Activated CD4-positive, alpha-beta memory T cell treated with anti-CD3 and anti-CD28 coated beads for 36 hours (primary cell): Measurements from ENCODE around the gene GLP2R. TPM values are rescaled to one million over a fixed set of nuclear protein-coding genes. Genes with fewer than 3 reads are reported as not detected.

Source experiments
- CTCF ChIA-PET: fragments of 350-600 bp; sonication (Branson Sonifier 250); formaldehyde crosslinking; loops from one replicate; lab custom pipeline; 2021; ENCODE audit warnings: antibody characterized with exemption, inconsistent platforms; lab: Charles Lee
- POLR2A ChIA-PET: fragments of 350-600 bp; sonication (Branson Sonifier 250); formaldehyde crosslinking; loops from one replicate; lab custom pipeline; 2021; ENCODE audit warnings: antibody characterized with exemption; lab: Charles Lee
- DNase-seq: peaks from one replicate; pipeline ENCODE4 v3.0.0-alpha.2; 2020
- H3K27ac Mint-ChIP-seq: one replicate; pipeline ENCODE4 v1.8.0; 2021; ENCODE audit warnings: mixed read lengths
- H3K27me3 Mint-ChIP-seq: one replicate; pipeline ENCODE4 v1.8.0; 2021; ENCODE audit warnings: mixed read lengths
- H3K36me3 Mint-ChIP-seq: one replicate; pipeline ENCODE4 v1.8.0; 2021; ENCODE audit warnings: mixed read lengths
- H3K4me1 Mint-ChIP-seq: one replicate; pipeline ENCODE4 v1.8.0; 2021; ENCODE audit warnings: low read depth, mixed read lengths
- H3K4me3 Mint-ChIP-seq: one replicate; pipeline ENCODE4 v1.8.0; 2021; ENCODE audit warnings: mild to moderate bottlenecking, mixed read lengths
- H3K9me3 Mint-ChIP-seq: one replicate; pipeline ENCODE4 v1.8.0; 2021; ENCODE audit warnings: mixed read lengths
- intact Hi-C: fragments of 100-400 bp; cut with micrococcal nuclease; formaldehyde crosslinking; loops from one replicate; pipeline ENCODE4 v1.15.1; 2023
- total RNA-seq, 2 experiments: library from RNA; stranded (reverse); gene quantifications; one replicate each; pipeline ENCODE4 v1.2.3, GENCODE V29; 2021

Gene GLP2R
- total RNA-seq, 2 experiments from 2014 or later = not detected

- H3K4me1 Mint-ChIP-seq = no peaks in the 10 kb centered on the region
- H3K4me3 Mint-ChIP-seq = no peak overlapping the region
- no peaks in the 10 kb centered on the region for H3K36me3 Mint-ChIP-seq
- peaks cover 10% of the 10 kb centered on the region for H3K27me3 Mint-ChIP-seq
- POLR2A ChIA-PET = no interaction called here
- H3K9me3 Mint-ChIP-seq = peaks cover under 1% of the 10 kb centered on the region
- H3K27ac Mint-ChIP-seq = no peak overlapping the region
- CTCF ChIA-PET = no interaction called here
- no peak for DNase-seq
- intact Hi-C loops = no loop called here
These were observed 27.0 kb upstream of the GLP2R start for GRCh38 chr17:9798724-9799123.

- intact Hi-C loops = no loop called here
- Mint-ChIP-seq H3K27ac (no peak overlapping the region), H3K27me3 (peaks cover 15% of the 10 kb centered on the region), H3K4me3 (no peak overlapping the region), H3K4me1 (no peaks in the 10 kb centered on the region), H3K36me3 (no peaks in the 10 kb centered on the region), H3K9me3 (peaks cover 3% of the 10 kb centered on the region)
- no peak for DNase-seq
- CTCF ChIA-PET = interaction anchor here (0.6 kb wide), 1 partner anchor 32 kb away, joined by 3 read pairs; no protein-coding TSS in a partner anchor
- POLR2A ChIA-PET = no interaction called here
These were observed 24.2 kb upstream of the GLP2R start for GRCh38 chr17:9801505-9801904.

GRCh38 chr17:9802294-9802693 lies 23.4 kb upstream of the GLP2R start:
- Mint-ChIP-seq H3K36me3 (no peaks in the 10 kb centered on the region), H3K27me3 (peaks cover 15% of the 10 kb centered on the region), H3K4me3 (no peak overlapping the region), H3K4me1 (no peaks in the 10 kb centered on the region), H3K9me3 (peaks cover 3% of the 10 kb centered on the region), H3K27ac (no peak overlapping the region)
- POLR2A ChIA-PET = no interaction called here
- intact Hi-C loops = no loop called here
- no peak for DNase-seq
- CTCF ChIA-PET = interaction anchor here (0.6 kb wide), 1 partner anchor 33 kb away, joined by 3 read pairs; no protein-coding TSS in a partner anchor

GRCh38 chr17:9802697-9803096 lies 23.0 kb upstream of the GLP2R start:
- Mint-ChIP-seq H3K4me1 (no peaks in the 10 kb centered on the region), H3K9me3 (peaks cover 3% of the 10 kb centered on the region), H3K27ac (no peak overlapping the region), H3K27me3 (peaks cover 14% of the 10 kb centered on the region), H3K4me3 (no peak overlapping the region), H3K36me3 (no peaks in the 10 kb centered on the region)
- POLR2A ChIA-PET = no interaction called here
- DNase-seq = no peak
- intact Hi-C loops = no loop called here
- CTCF ChIA-PET = no interaction called here

- DNase-seq = no peak
- Mint-ChIP-seq H3K9me3 (peaks cover 3% of the 10 kb centered on the region), H3K36me3 (no peaks in the 10 kb centered on the region), H3K27ac (no peak overlapping the region), H3K4me1 (no peaks in the 10 kb centered on the region), H3K27me3 (peaks cover 8% of the 10 kb centered on the region), H3K4me3 (no peak overlapping the region)
- ChIA-PET POLR2A (no interaction called here), CTCF (no interaction called here)
- intact Hi-C loops = no loop called here
These were observed 20.0 kb upstream of the GLP2R start for GRCh38 chr17:9805769-9806168.

GRCh38 chr17:9806699-9807098 lies 19.0 kb upstream of the GLP2R start:
- CTCF ChIA-PET = no interaction called here
- POLR2A ChIA-PET = no interaction called here
- Mint-ChIP-seq H3K9me3 (peaks cover 3% of the 10 kb centered on the region), H3K27ac (no peak overlapping the region), H3K27me3 (peaks cover 8% of the 10 kb centered on the region), H3K4me1 (no peaks in the 10 kb centered on the region), H3K4me3 (no peak overlapping the region), H3K36me3 (no peaks in the 10 kb centered on the region)
- DNase-seq = no peak
- intact Hi-C loops = no loop called here

- ChIA-PET CTCF (no interaction called here), POLR2A (no interaction called here)
- intact Hi-C loops = no loop called here
- Mint-ChIP-seq H3K27me3 (no peaks in the 10 kb centered on the region), H3K36me3 (no peaks in the 10 kb centered on the region), H3K4me3 (no peak overlapping the region), H3K4me1 (no peaks in the 10 kb centered on the region), H3K9me3 (no peaks in the 10 kb centered on the region), H3K27ac (no peak overlapping the region)
- DNase-seq = no peak
These were observed 16.3 kb upstream of the GLP2R start for GRCh38 chr17:9809409-9809808.

- CTCF ChIA-PET = no interaction called here
- intact Hi-C loops = no loop called here
- POLR2A ChIA-PET = no interaction called here
These were observed 15.4 kb upstream of the GLP2R start for GRCh38 chr17:9810100-9810949.

GRCh38 chr17:9811086-9811485 lies 14.6 kb upstream of the GLP2R start:
- H3K9me3 Mint-ChIP-seq = no peaks in the 10 kb centered on the region
- H3K27ac Mint-ChIP-seq = no peak overlapping the region
- intact Hi-C loops = no loop called here
- POLR2A ChIA-PET = no interaction called here
- H3K36me3 Mint-ChIP-seq = no peaks in the 10 kb centered on the region
- CTCF ChIA-PET = no interaction called here
- no peak overlapping the region for H3K4me3 Mint-ChIP-seq
- no peak for DNase-seq
- H3K4me1 Mint-ChIP-seq = no peaks in the 10 kb centered on the region
- no peaks in the 10 kb centered on the region for H3K27me3 Mint-ChIP-seq

More at GRCh38 chr17:9810100-9810949, 15.4 kb upstream of the GLP2R start:
- no peak overlapping the region for H3K27ac Mint-ChIP-seq
- no peaks in the 10 kb centered on the region for H3K9me3 Mint-ChIP-seq
- H3K27me3 Mint-ChIP-seq = no peaks in the 10 kb centered on the region
- no peak for DNase-seq
- no peaks in the 10 kb centered on the region for H3K4me1 Mint-ChIP-seq
- H3K4me3 Mint-ChIP-seq = no peak overlapping the region
- no peaks in the 10 kb centered on the region for H3K36me3 Mint-ChIP-seq

- H3K36me3 Mint-ChIP-seq = no peaks in the 10 kb centered on the region
- no peaks in the 10 kb centered on the region for H3K9me3 Mint-ChIP-seq
- no peak overlapping the region for H3K27ac Mint-ChIP-seq
- ChIA-PET CTCF (no interaction called here), POLR2A (interaction anchor here (0.6 kb wide), 1 partner anchor 936 kb away, joined by 3 read pairs; no protein-coding TSS in a partner anchor)
- H3K27me3 Mint-ChIP-seq = no peaks in the 10 kb centered on the region
- DNase-seq = no peak
- H3K4me1 Mint-ChIP-seq = no peaks in the 10 kb centered on the region
- intact Hi-C loops = no loop called here
- no peak overlapping the region for H3K4me3 Mint-ChIP-seq
These were observed 14.2 kb upstream of the GLP2R start for GRCh38 chr17:9811537-9811936.

GRCh38 chr17:9813166-9813565 lies 12.6 kb upstream of the GLP2R start:
- H3K9me3 Mint-ChIP-seq = no peaks in the 10 kb centered on the region
- intact Hi-C loops = no loop called here
- H3K4me3 Mint-ChIP-seq = no peak overlapping the region
- H3K27ac Mint-ChIP-seq = no peak overlapping the region
- H3K36me3 Mint-ChIP-seq = no peaks in the 10 kb centered on the region
- no peak for DNase-seq
- ChIA-PET POLR2A (no interaction called here), CTCF (no interaction called here)
- no peaks in the 10 kb centered on the region for H3K27me3 Mint-ChIP-seq
- no peaks in the 10 kb centered on the region for H3K4me1 Mint-ChIP-seq

- intact Hi-C loops = no loop called here
- no peaks in the 10 kb centered on the region for H3K4me1 Mint-ChIP-seq
- POLR2A ChIA-PET = no interaction called here
- DNase-seq = no peak
- no peak overlapping the region for H3K27ac Mint-ChIP-seq
- H3K27me3 Mint-ChIP-seq = no peaks in the 10 kb centered on the region
- H3K4me3 Mint-ChIP-seq = no peak overlapping the region
- H3K9me3 Mint-ChIP-seq = no peaks in the 10 kb centered on the region
- no peaks in the 10 kb centered on the region for H3K36me3 Mint-ChIP-seq
- CTCF ChIA-PET = no interaction called here
These were observed 11.3 kb upstream of the GLP2R start for GRCh38 chr17:9814337-9814945.
